HG02870 (cell line): Measurements from ENCODE around the gene NMNAT2.

Experiments
- ATAC-seq: cut with Tn5 transposase; IDR thresholded peaks from one replicate; pipeline ENCODE4 v1.9.1; 2021; ENCODE audit warnings: mild to moderate bottlenecking, moderate library complexity; ENCODE audit not compliant: unreplicated experiment

NMNAT2 gene

DNA sequence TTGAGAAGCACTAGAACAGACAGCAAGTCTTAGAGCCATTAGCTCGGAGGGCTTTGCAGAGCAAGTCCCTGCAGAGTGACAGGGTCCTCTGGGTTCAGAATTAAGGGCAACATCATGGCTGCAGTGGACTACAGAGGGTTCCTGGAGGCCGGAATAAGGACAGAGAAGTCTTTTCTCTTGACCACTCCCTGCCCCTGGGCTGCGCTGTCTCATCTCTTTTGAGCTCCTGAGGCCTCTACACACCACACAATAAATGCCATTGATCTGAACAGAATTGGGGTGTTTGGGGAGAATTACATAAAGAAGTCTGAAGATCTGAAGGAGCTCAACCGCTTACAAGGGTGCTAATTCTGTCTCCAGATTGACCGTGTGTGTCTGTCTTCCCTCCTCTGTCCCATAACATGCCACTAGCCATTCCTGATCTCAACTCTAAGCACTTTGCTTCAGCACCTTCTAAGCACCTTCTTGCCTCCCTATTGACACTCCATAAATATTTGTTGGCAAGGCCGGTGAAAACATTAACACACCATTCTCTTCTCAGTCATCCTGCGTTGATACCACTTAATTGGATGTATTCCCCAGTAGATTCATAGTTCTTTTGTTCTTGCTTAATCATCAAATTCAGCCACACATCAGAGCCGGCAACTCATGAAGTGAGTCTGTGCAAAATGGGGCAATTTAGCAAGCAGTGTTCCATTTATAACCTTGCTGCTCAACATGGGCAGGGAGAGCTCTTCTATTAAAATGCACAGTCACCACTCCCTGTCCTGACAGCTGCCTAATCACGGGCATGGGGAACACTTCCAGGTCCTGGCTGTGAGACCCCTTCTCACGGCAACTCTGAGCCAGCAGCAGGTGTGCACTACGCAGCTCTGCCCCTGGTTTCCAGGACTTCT is 49.7 kb downstream of the NMNAT2 start:
- no peak for ATAC-seq

GRCh38 chr1:183366116-183366515 is 52.1 kb downstream of the NMNAT2 start:
- no peak for ATAC-seq

DNA sequence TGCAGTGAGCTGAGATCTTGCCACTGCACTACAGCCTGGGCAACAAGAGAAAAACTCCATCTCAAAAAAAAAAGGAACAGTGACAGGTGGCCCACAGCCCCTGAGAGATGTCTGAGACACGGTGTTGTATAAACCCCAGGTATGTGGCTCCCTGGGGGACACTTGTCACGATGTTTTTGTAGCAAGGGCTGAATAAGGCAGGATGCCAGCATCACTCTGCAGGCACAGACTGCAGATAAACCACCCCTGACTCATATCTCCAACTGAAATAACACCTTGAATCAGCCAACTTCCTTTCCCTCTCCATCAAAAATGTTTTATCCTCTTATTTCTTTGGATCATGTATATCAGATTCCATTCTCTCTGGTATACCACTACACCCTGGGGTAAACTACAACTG is 52.5 kb downstream of the NMNAT2 start:
- ATAC-seq, result no peak

DNA sequence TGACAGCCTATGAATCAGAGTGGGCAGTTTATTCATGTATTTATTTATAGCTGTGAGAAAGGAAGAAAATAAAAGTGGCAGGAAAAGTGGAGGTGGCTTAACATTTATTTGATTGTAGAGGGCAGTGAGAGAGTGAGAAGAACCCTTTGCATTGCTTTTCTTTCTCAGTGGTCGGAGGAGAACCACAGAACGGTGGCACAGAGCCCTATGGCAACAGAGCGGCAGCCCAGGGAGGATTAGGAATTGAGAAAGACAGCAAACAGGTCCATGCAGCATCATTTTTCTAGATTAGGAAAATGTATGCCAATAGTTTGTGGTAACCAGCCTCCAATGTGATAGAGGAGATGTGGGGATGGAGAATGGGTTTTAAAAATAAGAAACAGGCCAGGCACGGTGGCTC is 53.1 kb downstream of the NMNAT2 start:
- ATAC-seq, result no peak

DNA sequence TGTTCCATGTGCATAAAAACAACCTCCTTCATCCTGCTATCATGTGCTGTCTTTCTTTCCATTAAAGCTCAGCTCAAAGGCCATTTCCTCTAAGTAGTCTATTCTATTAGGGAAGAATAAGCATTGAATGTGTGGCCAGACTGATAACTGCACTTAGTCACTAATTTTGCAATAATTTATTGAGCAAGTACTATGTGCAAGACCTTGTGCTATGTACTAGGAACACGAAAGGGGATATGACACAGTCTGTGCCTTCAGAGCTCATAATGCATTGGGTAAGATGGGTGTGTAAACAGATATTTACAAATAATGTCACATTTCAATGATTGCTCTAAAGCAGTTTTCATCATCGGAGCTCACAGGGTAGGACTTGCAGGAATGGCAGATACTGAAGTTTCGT is 54.2 kb downstream of the NMNAT2 start:
- ATAC-seq, result no peak

- no peak for ATAC-seq
Observed at GRCh38 chr1:183361081-183361480, 57.1 kb downstream of the NMNAT2 start.

DNA sequence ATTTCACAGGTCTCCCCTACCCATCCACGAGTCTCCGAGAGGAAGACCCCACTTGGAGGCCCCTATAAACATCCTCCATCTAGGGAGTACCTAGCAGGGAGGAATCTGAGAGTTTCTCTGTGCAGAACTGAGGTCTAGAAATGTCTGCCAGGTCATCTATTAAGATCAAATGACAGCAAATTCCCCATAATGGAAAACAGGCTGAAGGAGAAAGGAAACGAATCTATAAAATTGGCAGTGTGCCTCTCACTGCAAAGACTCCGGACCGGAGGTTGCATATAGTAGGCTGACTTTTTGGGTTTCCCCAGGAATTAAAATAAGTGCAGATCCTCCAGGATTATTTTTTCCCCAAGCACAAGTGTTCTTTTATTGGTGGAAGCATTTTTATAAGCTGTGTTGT is 57.7 kb downstream of the NMNAT2 start:
- no peak for ATAC-seq

DNA sequence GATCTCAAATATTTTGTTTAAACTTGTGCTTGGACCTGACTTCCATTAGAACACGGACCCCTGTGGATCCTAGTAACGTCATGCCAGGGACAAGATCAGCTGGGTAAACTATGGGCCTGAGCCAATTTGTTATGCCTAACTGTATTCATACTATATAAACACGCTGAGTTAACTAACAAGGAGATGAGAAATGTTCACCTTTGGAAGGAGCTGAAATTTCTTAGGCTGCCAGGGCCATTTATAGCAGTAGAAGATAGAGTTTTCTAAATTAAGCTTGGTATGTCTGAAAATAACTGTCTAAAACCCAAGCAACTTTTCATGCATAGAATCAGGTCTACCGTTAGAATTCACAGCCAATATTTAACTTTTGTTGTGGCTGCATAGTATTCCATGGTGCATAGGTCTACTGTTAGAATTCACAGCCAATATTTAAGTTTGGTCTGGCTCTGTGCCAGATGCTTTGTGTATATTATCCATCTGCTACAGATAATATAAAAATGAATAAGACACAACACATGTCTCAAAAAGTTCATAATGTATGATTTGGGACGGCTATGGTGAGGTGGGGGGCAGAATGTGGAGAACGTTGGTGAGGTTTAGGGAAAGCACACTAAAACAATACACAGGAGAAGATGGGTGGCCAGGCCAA is 61.5 kb downstream of the NMNAT2 start:
- no peak for ATAC-seq

DNA sequence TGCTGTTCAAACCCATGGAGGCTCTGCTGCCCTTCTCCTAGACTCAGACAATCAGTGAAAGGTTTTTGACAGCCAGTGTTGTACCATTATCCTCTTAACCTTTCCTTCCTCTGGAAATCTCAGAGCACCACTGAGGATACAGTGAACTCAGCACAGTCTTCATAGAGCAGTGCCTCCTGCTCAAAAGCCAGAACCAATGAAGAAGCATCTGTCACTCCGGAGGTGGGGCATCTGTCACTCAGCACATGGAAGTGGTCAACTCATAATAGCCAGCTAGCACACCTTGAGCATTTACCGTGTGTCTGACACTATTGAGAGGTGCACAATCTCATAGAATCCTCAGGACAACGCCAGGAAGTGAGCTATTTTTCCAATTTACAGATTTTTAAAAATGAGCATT is 62.4 kb downstream of the NMNAT2 start:
- no peak for ATAC-seq

GRCh38 chr1:183355181-183355580 is 63.0 kb downstream of the NMNAT2 start:
- ATAC-seq, result no peak

DNA sequence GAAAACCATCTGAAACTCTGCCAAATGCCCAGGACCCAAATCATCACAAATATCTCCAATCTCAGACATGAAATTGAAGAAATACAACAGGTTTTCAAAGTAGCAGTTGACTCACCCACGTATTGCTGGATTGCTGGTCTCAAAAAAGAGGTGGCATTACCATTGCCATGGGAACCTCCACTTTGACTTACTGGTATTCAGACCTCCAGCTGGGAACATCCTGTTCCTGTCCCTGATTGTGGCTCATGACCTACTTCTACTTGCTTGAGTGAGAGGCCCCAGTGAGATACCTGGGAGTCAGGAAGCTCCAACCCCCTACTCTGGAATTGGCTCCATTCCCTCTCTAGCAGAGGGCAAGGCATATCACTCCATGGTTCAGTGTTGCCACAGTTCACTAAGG is 64.6 kb downstream of the NMNAT2 start:
- ATAC-seq, result no peak

DNA sequence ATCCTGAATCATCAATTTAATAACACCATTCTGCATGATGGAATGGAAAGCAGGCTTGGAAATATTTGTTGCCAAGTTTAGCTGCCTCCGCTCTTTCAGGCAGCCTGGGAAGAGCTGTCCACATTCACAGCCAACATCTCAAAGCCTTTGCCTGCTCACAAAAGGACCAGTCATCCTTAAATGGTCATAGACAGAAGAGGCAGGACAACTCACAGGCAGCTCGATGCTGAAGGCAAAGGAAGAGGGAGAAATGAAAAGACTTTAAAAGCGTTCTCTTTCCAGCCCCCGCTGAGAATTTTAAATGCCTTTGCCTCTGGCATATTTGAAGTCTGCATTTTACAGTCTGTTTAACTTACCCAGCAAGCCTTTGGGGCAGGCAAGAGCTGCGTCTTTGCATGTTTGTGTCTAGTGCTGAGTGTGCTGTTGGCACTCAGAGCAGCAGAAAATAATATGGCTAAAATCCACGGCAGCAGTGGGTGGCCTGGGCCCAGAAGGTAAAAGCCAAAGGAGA is 68.9 kb downstream of the NMNAT2 start:
- no peak for ATAC-seq

- no peak for ATAC-seq
Observed at GRCh38 chr1:183346276-183346732, 71.9 kb downstream of the NMNAT2 start.

GRCh38 chr1:183339556-183340167 is 78.5 kb downstream of the NMNAT2 start:
- ATAC-seq, result no peak

GRCh38 chr1:183331091-183331742 is 87.0 kb downstream of the NMNAT2 start:
- ATAC-seq, result no peak

- no peak for ATAC-seq
Observed at GRCh38 chr1:183330335-183330734, 87.8 kb downstream of the NMNAT2 start.

DNA sequence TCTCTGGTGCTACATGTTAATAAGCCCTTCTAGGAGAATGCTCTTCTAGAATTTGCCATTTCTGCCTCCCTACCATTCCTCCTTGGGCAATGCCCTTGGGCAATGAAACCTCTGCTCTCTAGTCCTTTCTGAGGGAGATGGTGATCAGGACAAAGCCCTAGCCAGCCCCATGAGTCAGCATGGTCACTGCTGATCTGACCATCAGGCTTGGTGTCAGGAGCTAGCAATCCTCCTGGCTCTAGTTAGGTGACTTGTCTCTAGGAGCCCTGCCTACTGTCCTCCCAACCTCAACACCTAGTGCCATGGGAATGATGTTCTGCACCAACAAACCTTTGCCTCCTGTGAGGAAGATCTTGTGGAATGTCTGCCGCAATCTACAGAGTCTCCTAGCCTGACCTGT is 89.8 kb downstream of the NMNAT2 start:
- no peak for ATAC-seq

GRCh38 chr1:183327434-183328290 is 90.5 kb downstream of the NMNAT2 start:
- no peak for ATAC-seq

DNA sequence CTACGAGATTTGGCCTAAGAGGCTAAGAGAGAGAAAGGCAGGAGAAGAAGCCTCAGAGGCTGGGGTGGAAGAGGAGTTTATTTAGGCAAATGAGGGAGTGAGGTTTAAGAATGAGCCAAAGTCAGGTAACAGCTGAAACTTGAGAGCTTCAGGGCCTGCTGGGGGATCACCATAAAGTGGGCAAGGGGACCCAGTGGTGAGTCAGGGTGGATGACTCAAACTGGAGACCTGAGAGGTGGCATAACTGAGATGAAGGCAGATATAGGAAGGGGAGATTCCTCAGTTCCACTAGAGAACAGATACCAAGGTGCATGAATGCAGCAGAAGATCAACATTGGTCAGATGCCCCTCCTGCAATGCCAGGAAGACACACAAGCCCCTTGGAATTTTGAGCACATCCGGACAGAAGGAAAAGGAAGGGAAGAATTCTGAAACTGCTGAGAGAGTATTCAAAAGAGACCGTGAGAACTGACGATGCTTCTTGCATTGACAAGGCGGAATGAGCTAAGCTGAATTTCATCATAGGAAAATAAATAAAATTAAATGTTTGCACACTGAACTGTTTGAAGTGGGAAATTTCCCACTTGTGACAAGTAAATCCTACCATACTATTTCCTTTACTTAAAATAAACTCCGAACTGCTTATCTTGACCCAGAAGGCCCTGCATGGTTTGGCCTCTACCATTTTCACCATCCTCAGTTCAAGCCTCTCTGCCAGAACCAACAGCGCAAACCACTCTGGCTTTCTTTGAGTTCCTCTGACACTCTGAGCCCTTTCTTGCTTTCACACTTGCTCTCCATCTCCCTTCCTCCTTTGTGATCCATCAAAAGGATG is 94.1 kb downstream of the NMNAT2 start:
- no peak for ATAC-seq
